SIG-M5 treated with dmso at 0.1 percent for 504 hours (cell line): ENCODE data around the gene CEP85.
"Not testable (repeated sequence)": the region's sequence is repeated elsewhere in the genome, so short reads cannot be mapped to it uniquely, and the experiment has no call there.

ENCODE experiments used
- DNase-seq: peaks from one replicate; lab custom pipeline; 2025; ENCODE audit not compliant: unreplicated experiment; lab: John Stamatoyannopoulos, UW

The CEP85 gene

GRCh38 chr1:26307363-26307781 is 73.4 kb downstream of the CEP85 start:
- no peak for DNase-seq

DNA sequence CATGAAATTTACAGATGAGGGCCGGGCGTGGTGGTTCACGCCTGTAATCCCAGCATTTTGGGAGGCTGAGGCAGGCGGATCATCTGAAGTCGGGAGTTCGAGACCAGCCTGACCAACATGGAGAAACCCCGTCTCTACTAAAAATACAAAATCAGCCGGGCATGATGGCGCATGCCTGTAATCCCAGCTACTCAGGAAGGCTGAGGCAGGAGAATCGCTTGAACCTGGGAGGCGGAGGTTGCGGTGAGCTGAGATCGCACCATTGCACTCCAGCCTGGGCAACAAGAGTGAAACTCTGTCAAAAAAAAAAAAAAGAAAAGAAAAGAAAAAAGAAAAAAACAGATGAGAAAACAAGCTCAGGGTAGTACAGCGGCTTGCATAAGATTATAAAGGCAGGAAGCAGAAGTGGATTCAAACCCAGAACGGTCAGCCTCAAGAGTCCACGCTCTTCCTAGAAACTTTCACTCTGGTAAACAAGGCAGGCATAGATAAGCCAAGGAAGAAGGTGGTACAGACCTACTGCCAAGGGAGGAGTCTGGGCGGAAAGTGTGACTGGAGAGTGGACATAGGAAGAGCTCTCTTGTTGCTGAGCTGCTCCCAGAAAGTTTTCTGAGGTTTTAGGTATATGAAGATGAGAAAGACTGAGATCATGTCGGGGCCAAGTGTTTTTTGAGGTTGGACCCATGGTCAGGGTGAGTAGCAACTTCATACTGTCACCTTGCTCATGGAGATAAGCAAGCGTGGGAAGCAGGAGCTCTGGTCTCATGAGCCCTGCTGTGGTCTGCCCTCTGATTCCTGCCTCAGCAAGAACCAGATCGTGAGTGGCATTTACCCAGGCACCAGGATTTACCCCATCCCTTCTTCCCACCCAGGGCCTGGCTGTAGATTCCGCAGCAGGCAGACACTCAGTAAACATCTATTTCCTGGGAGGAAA is 74.2 kb downstream of the CEP85 start:
- not testable (repeated sequence) for DNase-seq

DNA sequence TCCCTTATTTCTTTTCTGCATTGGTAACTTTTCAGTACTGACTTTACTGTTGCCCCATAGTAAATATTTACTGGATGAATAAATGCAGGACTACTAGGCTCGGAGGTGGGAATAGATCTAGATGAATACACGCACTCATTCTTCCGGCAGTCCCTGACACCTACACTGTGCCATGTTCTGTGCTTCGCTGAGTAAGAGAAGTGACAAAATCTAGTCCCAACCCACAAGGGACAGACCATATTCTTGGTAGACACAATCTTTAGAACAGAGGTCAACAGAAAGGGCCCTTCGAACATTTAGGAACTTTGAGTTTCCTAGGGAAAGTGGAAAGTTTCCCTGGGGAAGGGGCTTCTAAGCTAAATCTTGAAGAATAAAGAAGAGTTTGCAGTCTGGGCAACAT is 80.5 kb downstream of the CEP85 start:
- DNase-seq = no peak

- no peak for DNase-seq
These were observed 82.2 kb downstream of the CEP85 start for GRCh38 chr1:26315874-26316850.

GRCh38 chr1:26317146-26317545 is 83.1 kb downstream of the CEP85 start:
- DNase-seq = peak; percentile 33

DNA sequence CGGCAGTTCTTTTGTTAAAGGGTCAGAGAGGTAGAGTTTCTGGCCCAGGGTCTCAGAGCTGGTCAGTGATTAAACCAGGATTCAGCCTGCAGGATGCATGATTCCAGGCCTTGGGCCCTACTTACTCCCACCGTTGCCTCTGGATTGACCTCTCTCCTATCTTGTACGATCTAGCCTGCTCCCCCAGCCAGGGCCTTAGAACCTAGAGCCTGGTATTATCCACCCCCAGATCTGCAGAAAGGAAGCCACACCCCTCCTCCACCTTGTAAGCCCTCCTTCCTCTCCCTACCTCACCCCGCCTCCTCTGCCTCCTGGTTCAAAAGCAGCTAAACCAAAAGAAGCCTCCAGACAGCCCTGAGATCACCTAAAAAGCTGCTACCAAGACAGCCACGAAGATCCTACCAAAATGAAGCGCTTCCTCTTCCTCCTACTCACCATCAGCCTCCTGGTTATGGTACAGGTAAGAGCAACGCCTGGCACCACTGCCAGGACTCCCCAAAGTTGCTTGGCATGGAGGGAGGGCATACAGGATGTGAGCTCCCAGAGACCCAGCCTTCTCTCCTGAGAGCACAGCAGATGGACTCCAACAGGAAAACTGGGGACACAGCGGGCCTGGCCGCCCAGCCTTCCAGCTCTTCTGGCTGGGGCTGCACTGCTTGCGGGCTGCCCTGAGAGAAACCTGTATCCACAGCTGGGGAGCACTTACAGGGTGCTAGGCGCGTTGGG is 83.8 kb downstream of the CEP85 start, which contains the start of gene CD52:
Gene CD52 (plus strand): TSS at position 347 of the 726 bp plus-strand sequence. CDS start 60 bp downstream, at position 407.
- no peak for DNase-seq

DNA sequence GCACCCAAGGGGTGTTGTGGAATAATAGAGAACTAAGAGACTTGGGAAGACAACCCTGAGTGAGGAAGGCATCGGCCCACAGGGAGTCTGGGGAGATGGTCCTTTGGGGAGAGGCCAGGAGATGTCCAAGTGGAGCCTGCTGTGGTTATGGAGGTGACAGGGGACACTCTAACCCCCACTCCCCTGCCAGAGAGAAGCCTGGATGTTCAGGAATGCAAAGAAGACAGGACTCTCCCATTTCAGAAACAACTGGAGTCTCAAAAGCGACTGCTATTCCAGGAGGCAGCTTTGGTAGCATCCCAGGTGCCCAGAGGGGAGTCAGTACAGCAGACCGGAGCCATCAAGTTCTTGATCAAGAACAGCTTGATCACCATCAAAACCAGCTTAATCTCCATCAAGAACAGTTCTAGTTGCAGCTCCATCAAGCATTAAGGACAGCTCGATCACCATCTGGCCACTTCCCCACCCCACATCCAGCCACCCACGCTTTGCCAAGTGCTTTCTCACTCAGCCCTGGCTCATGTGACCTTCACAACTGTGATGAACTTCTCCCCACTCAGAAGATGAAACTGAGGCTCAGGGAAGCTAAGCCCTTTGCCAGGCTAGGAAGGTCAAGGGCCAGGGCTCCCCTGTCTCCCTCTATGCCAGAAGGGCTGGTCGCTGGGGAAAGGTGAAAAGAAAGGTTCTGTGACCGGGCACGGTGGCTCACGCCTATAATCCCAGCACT is 84.5 kb downstream of the CEP85 start:
- DNase-seq = no peak

DNA sequence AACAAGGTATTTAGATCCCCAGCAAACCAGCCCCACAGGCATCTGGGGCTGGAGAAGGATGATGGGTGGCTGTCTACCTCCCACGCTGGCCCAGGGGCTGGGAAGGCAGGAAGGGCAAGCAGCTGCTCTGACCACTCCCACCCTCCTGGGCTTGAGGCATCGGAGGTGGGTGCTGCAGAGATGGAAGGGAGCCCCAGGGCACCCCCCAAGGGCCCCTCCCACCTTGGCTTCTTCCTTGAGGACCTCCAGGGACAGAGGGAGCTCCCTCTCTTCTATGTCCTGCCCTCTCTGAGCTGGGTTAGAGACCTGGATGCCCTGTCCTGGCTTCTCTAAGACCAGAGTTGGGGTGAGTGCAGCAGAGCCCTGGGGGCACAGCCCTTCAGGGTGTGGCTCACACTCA is 86.9 kb downstream of the CEP85 start:
- no peak for DNase-seq

- DNase-seq = peak; percentile 78
These were observed 87.5 kb downstream of the CEP85 start for GRCh38 chr1:26321315-26322041.

- no peak for DNase-seq
These were observed 88.0 kb downstream of the CEP85 start for GRCh38 chr1:26322042-26322331.

DNA sequence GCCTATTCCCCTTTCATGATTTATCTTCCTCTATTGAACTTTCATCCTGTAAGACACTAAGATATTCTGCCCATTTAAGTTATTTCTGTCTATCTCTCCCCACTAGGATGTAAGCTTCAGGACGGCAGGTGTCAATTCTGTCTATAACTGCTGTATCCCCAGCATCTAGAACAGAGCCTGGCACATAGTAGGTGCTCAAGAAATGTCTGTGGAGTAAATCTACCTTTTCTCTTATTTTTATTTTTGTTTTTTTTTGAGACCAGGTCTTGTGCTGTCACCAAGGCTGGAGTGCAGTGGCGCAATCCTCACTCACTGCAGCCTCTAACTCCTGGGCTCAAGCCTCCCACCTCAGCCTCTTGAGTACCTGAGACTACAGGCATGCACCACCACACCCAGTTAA is 89.4 kb downstream of the CEP85 start:
- DNase-seq = no peak

GRCh38 chr1:26324550-26324949 is 90.5 kb downstream of the CEP85 start:
- no peak for DNase-seq

DNA sequence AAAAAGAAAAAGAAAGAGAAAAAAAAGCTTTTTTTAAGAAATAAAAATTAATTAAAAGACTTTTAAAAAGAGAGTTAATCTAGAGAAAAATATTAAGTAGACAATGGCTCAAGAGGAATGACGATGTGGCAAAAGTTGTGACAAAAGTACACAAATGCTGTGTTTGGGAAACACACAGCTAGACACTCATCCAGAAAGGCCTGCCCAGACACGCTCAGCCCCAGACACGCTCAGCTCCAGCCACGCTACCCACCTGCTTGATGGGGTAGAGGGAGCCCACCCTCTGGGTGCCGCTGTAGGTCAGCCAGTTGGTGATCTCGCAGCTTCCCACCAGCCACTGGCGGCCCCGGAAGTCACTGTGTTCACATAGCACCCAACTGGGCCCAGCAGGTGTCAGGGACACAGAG is 94.0 kb downstream of the CEP85 start:
- DNase-seq = no peak
